ENCODE results near the gene VGLL3. TPM values are rescaled to one million over a fixed set of nuclear protein-coding genes. Genes with fewer than 3 reads are reported as not detected.
"Not testable (repeated sequence)": the region's sequence is repeated elsewhere in the genome, so short reads cannot be mapped to it uniquely, and the experiment has no call there.

VGLL3 gene
- total RNA-seq, result not detected

DNA sequence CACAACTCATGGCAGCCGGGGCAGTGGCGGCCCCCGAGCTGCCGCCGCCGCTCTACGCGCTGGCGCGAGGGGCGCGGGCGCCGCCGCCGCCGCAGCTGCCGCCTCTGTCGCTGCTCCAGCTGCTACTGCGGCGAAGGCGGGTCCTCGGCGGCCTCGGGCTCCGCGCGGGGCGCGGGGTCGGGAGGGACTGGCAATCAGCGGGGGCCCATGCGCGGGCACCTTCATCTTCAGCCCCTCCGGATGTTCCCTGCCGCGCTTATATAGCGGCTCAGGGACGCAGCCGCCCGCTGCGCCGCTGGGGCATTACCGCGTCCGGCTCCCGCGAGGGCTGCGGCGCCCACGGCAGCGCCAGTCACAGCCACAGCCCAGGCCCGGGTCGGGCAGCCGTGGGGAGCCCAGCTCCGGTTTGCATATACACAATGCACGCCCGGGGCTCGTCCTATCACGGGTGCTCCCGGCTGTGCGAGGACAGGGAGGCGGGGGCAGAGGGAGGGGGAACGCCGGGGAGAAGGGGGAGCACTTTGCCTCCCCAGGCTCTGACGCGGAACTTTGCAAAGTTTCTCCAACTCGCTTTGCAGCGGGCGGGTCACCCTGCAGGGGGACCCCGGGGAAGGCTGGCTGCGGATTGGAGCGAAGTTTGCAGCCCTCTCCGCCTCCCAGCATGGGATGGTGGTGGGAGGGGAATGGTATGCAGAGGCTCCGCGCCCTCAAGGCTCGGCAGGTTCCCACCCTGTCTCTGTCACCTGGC, at the start of gene VGLL3:
TSS of gene VGLL3 (minus strand) at position 416 of the 748 bp plus-strand sequence. CDS start at position 10, 406 bp downstream.
- ChIA-PET POLR2A (no interaction called here), CTCF (no interaction called here)

- POLR2A ChIA-PET, result no interaction called here
- CTCF ChIA-PET, result no interaction called here
Measured at GRCh38 chr3:87037652-87038051, 46.7 kb upstream of the VGLL3 start.

- ChIA-PET CTCF (no interaction called here), POLR2A (no interaction called here)
Measured at GRCh38 chr3:87036671-87037070, 45.7 kb upstream of the VGLL3 start.

DNA sequence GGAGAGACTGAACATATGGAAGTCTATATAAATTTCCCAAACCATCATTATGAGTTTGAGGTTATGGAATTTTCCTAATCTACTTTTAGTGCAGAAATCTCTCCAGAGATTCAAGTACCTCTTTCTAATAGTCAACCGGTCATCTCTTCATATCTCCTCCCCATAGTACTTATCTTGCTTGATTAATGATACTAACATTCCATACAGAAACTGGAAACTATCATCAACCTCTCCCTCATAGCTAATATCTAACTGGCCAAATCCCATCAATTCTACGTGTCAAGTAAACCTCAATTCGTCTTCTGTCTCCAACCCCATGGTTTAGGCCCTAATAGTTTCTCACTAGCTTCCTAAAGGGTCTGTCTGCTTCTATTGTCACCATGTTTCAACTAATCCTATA, 44.4 kb upstream of the VGLL3 start:
- ChIA-PET POLR2A (no interaction called here), CTCF (no interaction called here)

- POLR2A ChIA-PET, result no interaction called here
- CTCF ChIA-PET, result no interaction called here
Measured at GRCh38 chr3:87033205-87033604, 42.3 kb upstream of the VGLL3 start.

DNA sequence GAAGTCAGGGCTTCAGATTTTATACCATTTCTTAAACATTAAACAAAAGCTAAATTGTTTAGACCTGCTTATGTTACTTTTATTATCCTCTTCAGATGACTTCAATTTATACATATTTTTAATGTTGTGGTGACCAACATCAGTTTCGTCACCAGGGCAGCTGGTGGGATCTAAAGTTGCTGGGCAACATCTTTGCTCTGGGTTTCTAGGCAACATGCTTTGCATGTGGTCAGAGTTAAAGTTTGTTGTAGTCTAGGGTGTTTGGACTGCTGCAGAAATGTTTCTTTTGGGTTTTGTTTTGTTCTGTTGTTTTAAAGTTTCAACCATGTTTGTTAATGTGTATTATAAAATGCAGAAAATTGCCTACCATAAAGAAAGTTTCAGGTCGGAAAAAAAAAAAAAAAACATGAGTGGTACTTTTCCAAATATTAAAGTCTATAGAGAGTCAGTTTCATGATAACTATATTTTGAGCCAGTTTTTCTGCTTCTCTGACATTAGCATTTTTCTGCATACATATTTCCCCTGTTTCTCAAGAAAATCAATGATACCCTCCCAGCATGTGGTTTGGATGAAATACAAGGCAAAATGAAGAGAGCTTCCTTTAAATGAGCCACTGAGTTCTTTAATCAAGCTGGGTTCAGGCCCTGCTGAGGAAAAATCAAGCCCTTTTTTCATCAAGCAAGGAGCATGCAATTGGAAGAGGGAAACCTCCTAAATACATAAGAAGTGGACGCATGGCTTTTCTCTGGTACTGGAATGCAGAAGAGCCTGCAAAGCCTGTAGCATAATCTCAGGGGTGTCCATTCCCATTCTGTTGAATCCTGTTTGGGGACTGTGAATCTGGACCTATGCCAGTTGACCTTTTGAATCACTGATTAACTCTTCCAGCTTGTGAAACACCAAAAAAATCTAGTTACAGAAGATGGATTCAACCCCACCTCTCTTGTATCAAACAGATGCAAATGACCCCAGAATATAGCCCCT, 35.0 kb upstream of the VGLL3 start:
- ChIA-PET POLR2A (no interaction called here), CTCF (no interaction called here)

- POLR2A ChIA-PET, CTCF ChIA-PET: not testable (repeated sequence)
Measured at GRCh38 chr3:87017370-87017769, 26.4 kb upstream of the VGLL3 start.

- ChIA-PET POLR2A (no interaction called here), CTCF (no interaction called here)
Measured at GRCh38 chr3:87009271-87009670, 18.3 kb upstream of the VGLL3 start.

GRCh38 chr3:87006844-87007439, 16.0 kb upstream of the VGLL3 start:
- ChIA-PET CTCF (no interaction called here), POLR2A (no interaction called here)

- POLR2A ChIA-PET, result no interaction called here
- CTCF ChIA-PET, result no interaction called here
Measured at GRCh38 chr3:87004883-87005282, 13.9 kb upstream of the VGLL3 start.

GRCh38 chr3:87002346-87002745, 11.4 kb upstream of the VGLL3 start:
- ChIA-PET POLR2A (no interaction called here), CTCF (no interaction called here)

- CTCF ChIA-PET, result no interaction called here
- POLR2A ChIA-PET, result no interaction called here
Measured at GRCh38 chr3:87001473-87002098, 10.6 kb upstream of the VGLL3 start.

DNA sequence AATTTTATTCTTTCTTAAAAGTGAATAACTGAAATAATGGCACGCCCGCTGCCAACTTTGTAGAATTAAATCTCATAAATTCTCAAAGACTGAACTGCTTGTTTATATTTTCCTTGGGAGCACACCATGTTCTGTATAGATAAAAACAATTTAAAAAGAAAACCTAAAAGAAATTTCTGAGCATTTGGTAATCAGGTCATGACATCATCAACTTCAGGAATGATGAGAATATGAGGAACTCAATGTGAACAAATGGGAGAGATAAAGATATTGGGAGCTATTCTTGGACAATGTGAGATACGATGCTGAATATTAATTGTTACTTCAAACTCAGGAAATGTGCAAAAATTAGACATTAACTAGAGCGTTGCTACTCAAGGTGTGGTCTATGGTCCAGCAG, 10.0 kb upstream of the VGLL3 start:
- ChIA-PET POLR2A (no interaction called here), CTCF (no interaction called here)

DNA sequence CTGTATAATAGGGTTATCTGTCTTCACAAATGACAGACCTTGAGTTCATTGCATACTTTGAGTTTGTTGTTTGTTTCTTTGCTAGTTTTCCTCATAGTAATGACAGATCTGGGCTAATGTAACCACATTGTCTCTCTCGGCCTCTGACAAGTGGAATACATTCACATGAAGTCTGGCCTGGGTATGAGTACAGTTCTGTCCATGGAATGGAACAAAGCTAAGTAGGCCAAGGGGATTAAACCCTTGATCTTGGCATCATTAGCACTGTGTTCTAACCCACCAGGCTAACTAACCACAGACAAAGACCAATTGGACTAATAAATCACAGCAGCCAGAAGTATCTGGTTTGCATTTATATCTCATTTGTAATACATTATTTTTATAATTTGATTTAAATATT, 7.6 kb upstream of the VGLL3 start:
- ChIA-PET CTCF (no interaction called here), POLR2A (no interaction called here)

GRCh38 chr3:86996261-86996955, 5.5 kb upstream of the VGLL3 start:
- ChIA-PET CTCF (no interaction called here), POLR2A (no interaction called here)

DNA sequence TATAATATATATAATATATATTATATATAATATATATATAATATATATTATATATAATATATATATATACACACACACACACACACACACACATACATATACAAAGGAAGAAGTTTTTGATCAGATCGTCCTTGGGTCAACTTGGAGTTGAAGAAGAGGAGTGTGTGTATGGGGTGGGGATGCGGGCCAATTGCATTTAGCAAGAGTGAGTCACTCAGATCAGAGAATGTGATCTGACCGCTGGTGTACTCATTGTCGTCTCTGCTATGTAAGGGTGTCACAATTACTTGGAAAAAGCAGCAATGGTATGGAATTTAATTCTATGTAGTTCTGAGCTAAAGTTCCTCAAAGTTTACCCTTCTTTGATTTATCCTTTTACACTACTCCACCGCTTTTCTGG, 4.6 kb upstream of the VGLL3 start:
- POLR2A ChIA-PET, result no interaction called here

DNA sequence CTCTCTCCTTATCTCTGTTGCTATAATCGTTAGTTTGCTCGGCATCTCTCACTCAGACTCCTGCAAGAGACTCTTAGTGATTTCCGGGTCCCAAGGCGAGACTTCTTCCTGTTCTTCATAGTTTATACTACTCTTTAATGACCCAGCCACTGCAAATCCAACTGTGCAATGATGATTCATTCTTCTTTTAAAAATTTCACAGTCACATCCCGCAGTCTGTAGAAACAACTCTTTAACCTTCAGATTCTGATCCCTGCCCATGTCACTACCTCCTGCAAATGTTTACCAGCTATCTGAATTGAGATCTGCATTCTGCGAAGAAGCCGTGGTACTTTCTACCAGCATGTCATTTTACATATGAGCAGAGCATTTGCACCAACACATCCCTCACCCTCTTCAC, 2.8 kb upstream of the VGLL3 start:
- ChIA-PET CTCF (no interaction called here), POLR2A (no interaction called here)

More for the DNA sequence above, 4.6 kb upstream of the VGLL3 start:
- CTCF ChIA-PET, result no interaction called here

GRCh38 chr3:86991840-86992435, 989 bp upstream of the VGLL3 start:
- ChIA-PET POLR2A (no interaction called here), CTCF (no interaction called here)

DNA sequence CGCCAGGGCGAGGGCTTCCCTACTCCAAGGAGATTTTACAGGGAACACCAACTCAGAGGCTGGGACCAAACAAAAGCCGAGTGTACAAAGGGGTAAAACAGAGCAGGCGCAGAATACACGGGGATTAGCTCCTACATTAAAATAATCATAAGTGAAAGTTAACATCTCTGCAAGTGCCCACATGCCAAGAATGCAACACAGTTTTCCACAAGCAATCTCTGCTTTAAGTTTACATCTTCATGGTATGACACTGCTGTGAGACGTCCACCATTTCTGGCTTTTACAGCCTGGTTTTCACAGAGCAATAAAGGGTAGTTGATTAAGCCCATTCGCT, 500 bp upstream of the VGLL3 start:
- ChIA-PET CTCF (no interaction called here), POLR2A (no interaction called here)
